HG03432 (cell line): ENCODE data around the gene HUS1.
"Not testable (repeated sequence)": the region's sequence is repeated elsewhere in the genome, so short reads cannot be mapped to it uniquely, and the experiment has no call there.

Experiments
- ATAC-seq: cut with Tn5 transposase; IDR thresholded peaks from one replicate; pipeline ENCODE4 v1.9.1; 2021; ENCODE audit warnings: mild to moderate bottlenecking, moderate library complexity; ENCODE audit not compliant: unreplicated experiment

HUS1 gene

DNA sequence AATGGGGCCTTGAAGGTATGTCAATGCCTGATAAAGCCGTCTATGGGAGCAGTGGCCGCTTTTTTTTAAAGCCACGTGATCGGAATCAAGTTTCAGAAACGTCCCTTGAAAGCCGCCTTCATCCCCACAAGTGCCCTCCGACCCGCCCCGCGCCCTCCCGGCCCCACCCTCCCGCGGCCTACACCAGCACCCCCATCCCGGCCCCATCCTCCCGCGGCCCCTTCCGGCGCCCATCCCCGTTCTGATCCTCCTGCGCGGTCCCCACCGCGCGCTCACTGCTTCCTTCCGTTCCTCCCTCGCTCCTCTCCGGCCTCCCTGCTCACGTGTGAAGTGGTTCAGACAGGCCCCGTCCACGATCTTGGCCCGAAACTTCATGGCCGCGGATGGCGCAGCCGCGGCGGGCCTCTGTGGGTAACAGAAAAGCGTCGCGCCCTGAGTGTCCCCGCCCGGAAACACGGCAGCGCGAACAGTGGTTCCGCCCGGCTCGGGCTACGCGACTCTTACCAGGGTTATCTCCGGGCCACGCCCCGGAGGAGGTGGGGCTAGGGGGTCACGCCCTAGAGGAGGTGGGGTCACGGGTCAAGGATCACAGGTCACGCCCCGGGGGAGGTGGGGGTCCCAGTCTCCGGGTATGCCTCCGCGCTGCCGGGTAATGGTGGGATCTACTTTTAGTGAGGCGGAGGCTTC, at the start of gene HUS1:
TSS of gene HUS1 (minus strand) at position 471 of the 687 bp plus-strand sequence. CDS start at position 375, 96 bp downstream.
- peak; percentile 99 for ATAC-seq

DNA sequence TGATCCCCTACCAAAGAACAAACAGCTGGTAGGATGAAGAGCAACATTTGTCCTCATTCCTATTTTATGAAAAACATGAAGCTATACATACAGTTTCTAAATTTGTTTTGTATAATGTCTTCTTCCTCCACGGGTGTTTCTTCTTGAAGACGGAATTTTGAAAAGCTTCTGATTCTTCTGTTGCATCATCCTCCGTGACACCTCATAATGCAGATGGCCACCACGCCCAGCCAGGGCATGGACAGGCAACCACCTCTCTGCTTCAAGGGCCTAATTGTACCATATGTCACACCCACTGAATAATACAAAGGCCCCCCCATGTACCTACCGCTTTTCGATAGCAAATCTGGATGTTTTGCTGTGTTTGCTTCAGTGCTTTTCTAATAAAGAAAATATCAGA, 49.5 kb upstream of the HUS1 start, which contains the start of gene SUN3:
TSS of gene SUN3 (minus strand) at position 170 of the 400 bp plus-strand sequence. CDS start at position 1, 169 bp downstream.
- ATAC-seq: no peak

GRCh38 chr7:48025624-48026023, 46.2 kb upstream of the HUS1 start:
- no peak for ATAC-seq

DNA sequence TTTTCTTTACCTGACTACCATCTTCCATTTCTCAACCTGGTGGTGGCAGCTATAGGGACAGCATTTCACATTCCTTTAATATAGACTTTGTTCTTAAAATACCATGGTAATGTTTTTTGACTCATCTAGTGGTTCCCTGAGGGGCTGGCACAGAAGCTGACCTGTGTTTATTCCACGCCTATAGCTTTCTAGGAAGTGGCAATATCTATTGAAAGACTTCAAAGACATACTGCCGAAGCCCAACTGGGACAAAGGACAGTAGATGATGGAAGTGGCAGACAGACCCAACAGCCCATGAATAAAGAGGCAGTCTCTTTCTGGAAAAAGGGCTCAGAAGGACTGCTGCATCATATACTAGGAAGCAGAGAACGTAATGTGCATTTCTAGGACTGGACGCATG, 38.3 kb upstream of the HUS1 start:
- ATAC-seq: no peak

DNA sequence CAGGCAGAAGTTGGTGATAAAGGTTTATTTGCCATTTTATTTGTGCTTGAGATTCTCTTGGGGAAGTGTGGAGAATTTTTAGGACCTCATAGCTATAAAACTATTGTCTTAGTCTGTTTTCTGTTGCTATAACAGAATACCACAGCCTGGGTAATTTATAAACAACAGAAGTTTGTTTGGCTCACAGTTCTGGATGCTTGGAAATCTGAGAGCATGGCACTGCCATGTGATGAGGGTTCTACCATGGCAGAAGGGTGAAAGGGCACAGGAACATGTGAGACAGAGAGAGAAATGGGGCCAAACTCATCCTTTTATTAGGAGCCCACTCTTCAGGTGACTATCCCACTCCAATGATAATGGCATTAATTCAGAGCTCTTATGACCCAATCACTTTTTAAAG, 37.2 kb upstream of the HUS1 start:
- no peak for ATAC-seq

DNA sequence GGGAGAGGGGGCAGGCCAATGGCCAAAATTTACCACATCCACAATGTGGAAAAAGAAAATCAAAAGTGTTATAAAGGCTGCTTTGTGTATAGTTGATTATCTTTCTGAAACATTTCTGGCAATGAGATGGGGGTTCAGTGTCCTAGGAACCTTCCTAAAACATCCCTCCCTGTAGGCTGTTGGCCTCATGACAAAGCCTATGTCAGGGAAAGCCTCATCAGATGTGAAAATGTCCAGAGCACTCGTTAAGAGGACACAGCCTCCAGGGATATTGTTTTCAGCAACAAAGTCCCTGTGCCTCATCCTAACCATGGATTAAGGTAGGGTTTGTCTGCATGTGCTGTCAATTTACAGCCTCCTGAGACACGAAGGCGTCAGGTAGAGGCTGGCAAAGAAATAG, 32.5 kb upstream of the HUS1 start:
- no peak for ATAC-seq

GRCh38 chr7:48011323-48011722, 31.9 kb upstream of the HUS1 start:
- ATAC-seq: no peak

DNA sequence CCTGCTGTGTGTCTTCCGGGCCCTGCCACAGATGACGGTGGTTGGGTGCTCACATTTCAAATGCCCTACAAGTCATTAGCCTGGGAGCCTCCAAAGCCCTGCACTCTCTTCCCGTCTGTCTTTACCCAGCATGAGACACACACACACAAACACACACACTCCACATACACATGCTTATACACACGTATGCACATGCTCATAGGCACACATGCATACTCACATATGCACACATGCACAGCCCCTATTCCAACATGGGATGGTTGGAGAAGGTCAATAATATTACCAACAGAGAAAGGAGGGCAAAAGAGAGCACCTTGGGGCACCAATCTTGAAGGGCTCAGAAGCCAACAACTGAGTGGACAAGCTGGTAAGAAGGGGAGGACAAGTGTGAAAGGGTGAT, 30.5 kb upstream of the HUS1 start:
- ATAC-seq: no peak

- no peak for ATAC-seq
Observed at GRCh38 chr7:48009257-48009656, 29.8 kb upstream of the HUS1 start.

- ATAC-seq: no peak
Observed at GRCh38 chr7:48006866-48007265, 27.5 kb upstream of the HUS1 start.

- peak; percentile 81 for ATAC-seq
Observed at GRCh38 chr7:48004638-48005037, 25.2 kb upstream of the HUS1 start.

DNA sequence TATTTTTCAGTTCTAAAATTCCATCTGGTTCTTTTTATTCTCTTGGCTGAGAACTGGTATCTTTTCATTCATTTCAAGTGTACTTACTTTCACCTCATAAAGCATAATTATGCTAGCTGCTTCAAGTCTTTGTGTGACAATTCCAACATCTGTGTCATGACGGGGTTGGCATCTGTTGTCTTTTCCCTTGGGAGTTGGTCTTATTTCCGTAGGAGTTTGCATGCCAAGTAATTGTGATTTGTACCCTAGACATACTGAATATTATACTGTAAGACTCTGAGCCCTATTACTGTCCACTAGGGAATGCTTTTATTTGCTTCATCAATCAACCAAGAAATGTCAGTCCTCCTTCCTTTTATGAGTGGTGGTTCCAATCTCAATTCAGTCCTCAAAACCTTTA, 24.6 kb upstream of the HUS1 start:
- peak; percentile 19 for ATAC-seq

DNA sequence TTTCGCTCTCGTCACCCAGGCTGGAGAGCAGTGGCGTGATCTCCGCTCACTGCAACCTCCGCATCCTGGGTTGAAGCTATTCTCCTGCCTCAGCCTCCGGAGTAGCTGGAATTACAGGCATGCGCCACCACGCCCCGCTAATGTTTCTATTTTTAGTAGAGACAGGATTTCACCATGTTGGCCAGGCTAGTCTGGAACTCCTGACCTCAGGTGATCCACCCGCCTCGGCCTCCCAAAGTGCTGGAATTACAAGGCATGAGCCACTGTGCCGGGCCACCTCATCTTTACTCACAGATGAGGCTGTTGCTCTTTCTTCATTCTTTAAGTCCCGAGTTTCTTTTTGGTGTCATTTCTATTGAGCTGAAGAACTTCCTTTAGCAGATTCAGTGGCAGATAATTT, 20.7 kb upstream of the HUS1 start:
- not testable (repeated sequence) for ATAC-seq

DNA sequence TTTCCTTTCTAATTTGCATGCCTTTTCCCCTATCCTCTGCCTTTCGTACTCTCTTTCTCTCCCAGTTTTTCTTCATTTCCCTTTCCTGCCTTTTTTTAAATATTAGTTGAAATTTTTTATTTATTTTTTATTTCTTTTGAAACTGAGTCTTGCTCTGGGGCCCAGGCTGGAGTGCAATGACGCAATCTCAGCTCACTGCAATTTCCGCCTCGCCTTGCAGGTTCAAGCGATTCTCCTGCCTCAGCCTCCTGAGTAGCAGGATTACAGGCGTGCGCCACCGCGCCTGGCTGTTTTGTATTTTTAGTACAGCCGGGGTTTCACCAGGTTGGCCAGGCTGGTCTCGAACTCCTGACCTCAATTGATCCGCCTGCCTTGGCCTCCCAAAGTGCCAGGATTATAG, 20.0 kb upstream of the HUS1 start:
- no peak for ATAC-seq

GRCh38 chr7:47992446-47992845, 13.0 kb upstream of the HUS1 start:
- no peak for ATAC-seq

DNA sequence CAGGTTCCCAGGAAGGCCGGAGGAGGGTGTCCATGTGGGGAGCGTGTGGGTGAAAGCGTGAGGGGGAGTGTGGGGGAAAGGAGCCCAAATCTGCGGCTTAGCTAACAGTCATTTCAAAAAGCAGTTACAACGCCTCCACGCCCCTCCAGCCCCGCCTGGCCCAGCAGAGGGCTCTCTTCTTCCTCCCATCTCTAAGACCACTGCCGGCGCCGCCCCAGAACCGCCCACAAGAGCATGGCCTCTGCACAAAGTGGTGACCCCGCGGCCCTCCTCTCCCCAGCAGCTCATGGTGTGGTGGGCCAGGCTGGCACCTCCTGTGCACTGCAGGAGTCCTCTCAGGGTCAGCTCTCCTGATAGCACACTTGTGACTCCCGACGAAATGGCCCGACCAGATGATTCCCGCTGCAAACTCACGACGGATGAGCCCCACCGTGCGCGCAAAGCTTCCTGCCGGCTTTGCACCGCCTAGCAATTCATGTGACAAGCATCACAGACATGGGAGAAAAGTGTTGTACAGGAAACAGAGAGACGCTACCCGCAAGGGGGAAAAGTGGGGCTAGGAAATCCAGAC, 12.4 kb upstream of the HUS1 start:
- peak; percentile 99 for ATAC-seq

GRCh38 chr7:47991270-47991669, 11.9 kb upstream of the HUS1 start:
- ATAC-seq: no peak

GRCh38 chr7:47990592-47990991, 11.2 kb upstream of the HUS1 start:
- ATAC-seq: no peak

DNA sequence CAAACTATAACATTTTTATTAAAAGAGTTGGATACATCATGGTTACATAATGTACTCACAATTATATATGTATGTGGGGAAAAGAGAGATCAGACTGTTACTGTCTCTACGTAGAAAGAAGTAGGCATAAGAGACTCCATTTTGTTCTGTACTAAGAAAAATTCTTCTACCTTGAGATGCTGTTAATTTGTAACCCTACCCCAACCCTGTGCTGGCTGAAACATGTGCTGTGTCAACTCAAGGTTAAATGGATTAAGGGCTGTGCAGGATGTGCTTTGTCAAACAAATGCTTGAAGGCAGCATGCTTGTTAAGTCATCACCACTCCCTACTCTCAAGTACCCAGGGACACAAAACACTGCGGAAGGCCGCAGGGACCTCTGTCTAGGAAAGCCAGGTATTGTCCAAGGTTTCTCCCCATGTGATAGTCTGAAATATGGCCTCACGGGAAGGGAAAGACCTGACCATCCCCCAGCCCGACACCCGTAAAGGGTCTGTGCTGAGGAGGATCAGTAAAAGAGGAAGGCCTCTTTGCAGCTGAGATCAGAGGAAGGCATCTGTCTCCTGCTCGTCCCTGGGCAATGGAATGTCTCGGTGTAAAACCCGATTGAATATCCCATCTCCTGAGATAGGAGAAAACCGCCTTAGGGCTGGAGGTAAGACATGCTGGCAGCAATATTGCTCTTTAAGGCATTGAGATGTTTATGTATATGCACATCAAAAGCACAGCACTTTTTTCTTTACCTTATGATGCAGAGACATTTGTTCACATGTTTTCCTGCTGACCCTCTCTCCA, 10.4 kb upstream of the HUS1 start:
- ATAC-seq: not testable (repeated sequence)

GRCh38 chr7:47988496-47989386, 9.3 kb upstream of the HUS1 start:
- no peak for ATAC-seq

DNA sequence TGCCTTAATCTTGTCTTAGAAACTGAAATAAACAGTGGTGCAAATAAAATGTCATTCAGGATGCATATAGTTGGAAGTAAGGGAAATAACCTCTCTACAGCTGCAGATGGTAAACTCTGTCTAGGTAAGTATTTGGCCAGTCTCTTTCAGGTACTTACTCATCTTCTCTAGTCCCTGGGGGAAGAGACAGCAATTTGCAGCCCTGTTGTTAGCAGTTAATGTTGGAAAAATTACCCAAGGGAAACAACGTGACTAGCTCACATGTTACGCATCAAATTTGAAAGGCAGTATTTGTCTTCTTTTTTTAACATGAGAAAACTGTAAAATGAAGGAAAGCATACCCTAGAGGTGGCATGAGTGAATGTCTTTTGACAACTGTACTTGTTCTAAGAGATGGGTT, 3.2 kb upstream of the HUS1 start:
- no peak for ATAC-seq
